OCI-LY3 (cell line): ENCODE data around the gene SIGLEC6.

Experiments used
- CTCF ChIP-seq: fragments of 200-600, 300-600 bp; sonication (generic); IDR thresholded peaks from 2 replicates; pipeline ENCODE4 v1.5.1; 2014; ENCODE audit warnings: antibody characterized with exemption, low read length, low read depth
- EZH2phosphoT487 ChIP-seq: fragments of 200-600 bp; shearing (Covaris generic); IDR thresholded peaks from 2 replicates; pipeline ENCODE4 v1.6.1; 2018; ENCODE audit warnings: antibody characterized with exemption, mixed run types, low read depth

GRCh38 chr19:51511353-51511752 is 20.1 kb downstream of the SIGLEC6 start:
- TF ChIP-seq CTCF, result peak; percentile 53
- no peak for TF ChIP-seq EZH2phosphoT487
